GM21737 (cell line): Measurements from ENCODE around the gene LHFPL6.

Experiments used
- ATAC-seq: cut with Tn5 transposase; IDR thresholded peaks from one replicate; pipeline ENCODE4 v1.9.1; 2021; ENCODE audit warnings: mild to moderate bottlenecking, moderate library complexity; ENCODE audit not compliant: unreplicated experiment

The LHFPL6 gene

GRCh38 chr13:39481491-39481890 is 121.5 kb downstream of the LHFPL6 start:
- ATAC-seq = no peak

- no peak for ATAC-seq
Measured at GRCh38 chr13:39474600-39474999, 128.4 kb downstream of the LHFPL6 start.

GRCh38 chr13:39469676-39470075 is 133.3 kb downstream of the LHFPL6 start:
- no peak for ATAC-seq

DNA sequence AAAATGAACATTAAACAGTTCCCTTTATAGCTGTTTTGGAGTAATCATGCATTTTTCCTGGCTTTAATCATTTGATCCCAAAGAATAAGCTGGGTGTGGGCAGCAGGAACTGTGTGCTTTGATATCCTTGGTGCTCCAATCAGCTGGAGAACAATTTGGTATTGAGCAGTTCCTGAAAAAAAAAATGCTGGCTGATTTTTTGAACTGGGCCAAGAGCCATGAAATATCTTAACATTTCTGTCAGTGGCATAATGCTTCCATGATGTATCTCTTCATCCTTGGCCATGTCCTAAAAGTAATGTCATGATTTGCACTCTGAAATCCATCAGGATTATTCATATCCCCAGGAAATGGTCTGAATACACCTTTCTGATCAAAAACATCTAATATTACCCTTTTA is 134.7 kb downstream of the LHFPL6 start:
- no peak for ATAC-seq

DNA sequence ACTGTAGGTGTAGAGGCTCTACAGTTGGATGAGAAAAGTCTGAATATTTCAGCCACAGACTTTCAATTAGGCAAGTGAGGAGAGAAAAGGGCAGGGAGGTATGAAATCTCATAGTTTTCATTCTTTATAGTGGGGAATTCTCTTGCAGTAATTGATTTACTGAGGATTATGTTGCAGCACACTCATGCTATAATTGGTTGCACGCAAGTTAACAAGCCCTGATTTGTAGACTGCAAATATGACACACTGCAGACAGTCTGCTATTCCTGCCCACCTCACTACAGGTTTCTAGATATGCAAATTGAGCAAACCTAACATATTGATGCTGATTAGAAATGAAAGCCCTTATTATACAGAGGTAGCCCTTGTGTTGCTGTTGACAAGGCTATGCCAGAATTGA is 139.4 kb downstream of the LHFPL6 start:
- no peak for ATAC-seq

GRCh38 chr13:39462906-39463305 is 140.1 kb downstream of the LHFPL6 start:
- ATAC-seq = no peak

DNA sequence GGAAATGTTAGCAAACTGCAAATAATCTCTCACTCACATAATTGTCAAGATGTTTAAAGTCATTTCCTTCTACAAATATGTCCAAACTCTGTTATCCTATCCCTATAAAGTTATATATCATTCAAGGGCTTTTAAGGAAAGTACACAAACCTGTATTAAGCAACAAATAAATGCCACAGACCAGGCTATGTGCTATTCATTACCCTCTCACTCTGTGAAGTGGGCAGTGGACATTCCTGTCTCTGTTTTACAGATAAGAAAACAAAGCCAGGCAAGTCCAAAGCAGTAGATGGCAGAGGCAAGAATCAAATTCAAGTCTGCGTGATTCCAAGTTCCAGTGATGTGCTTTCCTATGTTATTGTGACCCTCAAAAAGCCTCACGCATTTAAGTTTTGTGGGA is 140.6 kb downstream of the LHFPL6 start:
- ATAC-seq = no peak

DNA sequence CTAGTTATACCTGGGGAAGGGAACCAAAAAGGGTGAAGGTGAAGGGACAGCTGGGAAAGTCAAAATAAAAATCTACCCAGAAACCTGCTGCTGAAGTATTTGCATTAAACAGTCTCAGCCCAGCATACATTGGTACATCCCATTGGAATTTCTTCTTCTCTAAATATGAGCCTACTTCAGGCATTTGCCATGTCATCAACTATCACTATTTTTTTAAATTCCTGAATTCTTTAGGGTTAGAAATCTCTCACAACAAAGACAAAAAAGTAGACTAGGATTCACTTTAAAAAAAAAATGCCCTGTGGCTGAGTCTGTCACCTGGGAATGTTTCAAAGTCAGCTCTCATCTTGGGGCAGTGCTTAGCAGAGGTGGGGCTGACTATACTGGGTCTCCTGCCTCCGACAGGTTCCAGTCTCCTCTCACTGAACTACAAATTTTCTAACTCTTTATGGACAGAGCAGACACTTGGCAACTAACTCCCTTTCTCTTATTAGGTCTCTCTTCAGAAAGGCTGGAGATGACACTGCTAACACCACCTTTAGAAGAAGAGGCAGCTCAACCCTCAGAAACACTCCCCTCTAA is 141.2 kb downstream of the LHFPL6 start:
- ATAC-seq = no peak

GRCh38 chr13:39457274-39457673 is 145.7 kb downstream of the LHFPL6 start:
- ATAC-seq = no peak

DNA sequence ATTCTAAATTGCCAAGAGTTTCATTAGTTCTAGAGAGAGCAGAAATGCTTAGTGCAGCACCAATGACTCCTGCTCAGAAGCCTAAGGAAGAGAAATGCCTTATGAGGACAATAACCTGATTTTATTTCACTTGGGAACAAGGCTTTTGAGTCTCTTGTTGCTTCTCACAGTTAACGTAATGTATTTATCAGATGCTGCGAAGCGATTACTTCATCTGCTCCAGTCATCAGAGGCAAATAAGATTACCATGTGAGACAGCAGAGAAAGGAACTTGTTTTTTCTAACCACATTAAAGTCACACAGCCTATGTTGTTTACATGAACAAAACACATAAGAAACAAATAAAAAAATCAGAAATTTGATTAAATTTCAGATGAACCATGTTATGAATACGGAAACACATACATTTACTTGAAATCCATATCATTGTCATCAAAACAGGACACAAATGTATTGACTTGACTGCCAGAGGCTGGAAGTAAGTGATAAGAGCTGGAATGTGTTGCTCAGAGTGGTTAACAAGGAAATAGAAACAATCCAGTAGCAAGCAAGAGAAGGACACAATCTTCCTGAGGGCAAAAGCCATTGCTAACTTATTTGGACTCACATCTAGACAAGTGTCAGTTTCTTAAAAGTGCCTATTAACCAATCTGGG is 147.3 kb downstream of the LHFPL6 start:
- no peak for ATAC-seq

DNA sequence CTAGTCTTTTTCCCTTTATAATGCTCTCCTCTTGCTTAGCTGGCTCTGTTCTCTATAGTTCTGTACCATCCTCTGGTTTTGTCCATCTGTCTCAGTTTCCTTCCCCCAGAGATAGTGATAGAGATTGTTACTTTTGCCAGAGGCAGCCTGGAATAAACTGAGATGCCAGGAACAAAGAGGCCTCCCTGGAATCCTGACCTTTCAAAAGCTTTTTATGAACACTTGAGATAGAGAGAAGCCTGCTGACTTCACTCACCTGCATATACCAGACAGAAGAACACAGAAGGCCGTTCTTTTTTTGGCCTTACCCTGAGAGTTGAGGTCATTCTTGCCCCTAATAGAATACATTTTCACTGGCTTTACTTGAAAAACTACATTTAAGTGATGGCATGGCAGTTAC is 150.2 kb downstream of the LHFPL6 start:
- ATAC-seq = no peak

GRCh38 chr13:39452417-39452816 is 150.6 kb downstream of the LHFPL6 start:
- no peak for ATAC-seq

DNA sequence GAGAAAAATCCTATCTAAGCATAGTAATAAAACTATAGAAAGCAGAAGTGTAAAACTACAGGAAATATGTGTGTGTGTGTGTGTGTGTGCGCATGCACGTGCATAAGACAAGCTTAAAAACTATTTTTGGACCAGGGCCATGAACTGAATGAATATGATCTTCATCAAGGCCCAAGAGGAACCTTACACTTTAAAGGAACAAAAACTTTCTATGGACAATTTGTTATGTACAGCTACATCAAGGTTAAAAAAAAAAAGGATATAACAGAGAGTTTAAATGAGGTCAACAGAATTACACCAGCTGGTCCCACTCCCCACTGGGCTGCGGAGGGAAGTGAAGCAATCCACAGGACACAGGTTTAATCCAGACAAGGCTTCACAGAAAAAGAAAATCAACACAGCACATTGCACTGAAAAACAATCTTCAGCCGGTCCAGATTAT is 151.1 kb downstream of the LHFPL6 start:
- no peak for ATAC-seq

GRCh38 chr13:39451301-39451700 is 151.7 kb downstream of the LHFPL6 start:
- no peak for ATAC-seq

GRCh38 chr13:39450176-39450575 is 152.8 kb downstream of the LHFPL6 start:
- no peak for ATAC-seq

GRCh38 chr13:39448834-39449233 is 154.2 kb downstream of the LHFPL6 start:
- ATAC-seq = no peak

DNA sequence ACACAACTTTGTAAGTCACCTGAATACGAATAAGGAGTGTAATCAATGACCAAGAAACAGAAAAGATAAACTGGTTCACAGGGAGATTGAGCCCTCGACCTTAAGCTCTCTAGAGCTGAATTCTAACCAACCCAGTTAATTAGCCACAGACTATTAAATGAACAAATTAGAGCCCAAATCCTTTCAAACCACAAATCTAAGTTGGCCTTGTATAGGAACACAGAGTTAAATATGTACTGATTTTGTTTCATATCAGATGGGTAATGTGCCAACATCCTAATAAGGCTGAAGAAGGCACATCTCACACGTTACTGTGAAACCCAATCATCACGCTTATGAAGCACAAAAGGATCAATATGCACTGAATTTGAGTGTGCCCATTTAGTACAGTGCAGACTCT is 156.1 kb downstream of the LHFPL6 start:
- no peak for ATAC-seq

DNA sequence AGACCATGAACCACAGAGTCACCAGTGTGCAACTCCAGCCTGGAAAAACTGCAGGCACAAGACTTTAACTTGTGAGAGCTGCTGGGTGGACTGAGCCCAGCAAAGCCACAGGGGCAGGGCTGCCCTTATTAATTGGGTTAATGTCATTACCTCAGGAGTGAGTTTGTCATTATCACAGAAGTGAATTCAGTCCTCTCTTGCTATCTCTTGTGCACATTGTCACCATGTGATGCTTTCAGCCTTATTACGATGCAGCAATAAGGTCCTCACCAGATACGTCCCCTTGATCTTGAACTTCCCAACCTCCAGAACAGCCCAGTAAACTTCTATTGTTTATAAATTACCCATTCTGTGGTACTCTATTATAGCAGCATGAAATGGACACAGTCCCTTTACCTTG is 158.1 kb downstream of the LHFPL6 start:
- ATAC-seq = no peak

- no peak for ATAC-seq
Measured at GRCh38 chr13:39433651-39434050, 169.3 kb downstream of the LHFPL6 start.

DNA sequence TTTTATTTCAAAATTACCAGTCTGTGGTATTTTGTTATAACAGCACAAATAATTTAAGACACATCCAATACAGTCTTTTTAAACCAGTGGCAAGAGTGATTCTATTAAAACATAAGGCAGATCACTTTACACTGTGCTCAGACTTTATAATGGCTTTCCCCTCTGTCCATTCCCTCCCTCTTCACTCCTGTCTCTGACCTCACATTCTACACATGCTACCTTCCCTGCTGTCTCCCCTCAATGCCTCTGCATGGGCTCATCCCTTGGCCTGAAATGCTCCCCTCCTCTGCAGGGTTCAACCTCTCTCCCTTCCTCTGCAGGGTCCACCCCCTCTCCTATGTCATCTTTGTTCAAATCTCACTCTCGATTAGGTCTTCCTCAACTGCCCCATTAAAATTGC is 170.8 kb downstream of the LHFPL6 start:
- no peak for ATAC-seq

DNA sequence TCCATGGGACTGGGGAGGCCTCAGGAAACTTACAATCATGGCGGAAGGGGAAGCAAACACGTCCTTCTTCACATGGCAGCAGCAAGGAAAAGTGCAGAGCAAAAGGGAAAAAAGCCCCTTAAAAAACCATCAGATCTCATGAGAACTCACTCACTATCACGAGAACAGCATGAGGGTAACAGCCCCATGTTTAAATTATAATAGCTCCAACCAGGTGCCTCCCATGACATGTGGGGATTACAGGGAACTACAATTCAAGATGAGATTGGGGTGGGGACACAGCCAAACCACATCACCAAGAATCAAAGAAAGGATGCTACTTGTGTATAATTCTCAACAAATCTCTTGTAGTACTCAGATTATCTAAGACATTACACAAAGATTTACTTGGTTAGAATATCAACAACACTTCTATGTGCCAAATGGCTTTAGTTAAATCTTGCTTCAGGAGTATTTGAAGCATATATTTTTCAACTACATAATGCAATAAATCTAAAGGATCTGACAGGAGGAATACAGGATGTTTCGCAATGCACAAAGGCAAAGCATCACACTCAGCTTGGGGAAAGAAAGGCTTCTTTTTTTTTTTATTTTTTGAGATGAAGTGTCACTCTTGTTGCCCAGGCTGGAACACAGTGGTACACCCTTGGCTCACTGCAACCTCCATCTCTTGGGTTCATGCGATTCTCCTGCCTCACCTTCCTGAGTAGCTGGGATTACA is 180.0 kb downstream of the LHFPL6 start:
- ATAC-seq = no peak

DNA sequence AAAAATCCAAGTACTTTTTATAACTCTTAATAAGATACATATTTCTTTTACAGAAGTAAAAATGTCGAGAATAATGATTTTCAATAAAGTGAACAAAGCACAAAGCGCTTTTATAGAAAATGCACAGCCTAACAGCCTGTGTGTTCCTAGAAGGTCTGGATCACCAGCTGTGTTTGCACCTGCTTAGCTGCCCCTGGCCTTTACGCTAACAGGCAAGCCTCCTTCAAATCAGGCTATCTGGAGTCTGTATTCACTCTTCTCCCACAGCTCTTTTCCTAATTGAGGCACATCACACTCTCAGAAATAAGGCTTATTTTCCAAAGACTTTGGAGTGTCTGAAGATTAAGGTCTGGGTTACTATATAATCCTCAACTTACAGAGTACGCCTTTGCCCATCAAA is 183.1 kb downstream of the LHFPL6 start:
- no peak for ATAC-seq
